ENCODE measurements around the gene G6PC1. TPM values are rescaled to one million over a fixed set of nuclear protein-coding genes. Genes with fewer than 3 reads are reported as not detected.
"Not testable (repeated sequence)": the region's sequence is repeated elsewhere in the genome, so short reads cannot be mapped to it uniquely, and the experiment has no call there.

G6PC1 gene
- total RNA-seq, 4 donors from 2014 or later, result not detected

DNA sequence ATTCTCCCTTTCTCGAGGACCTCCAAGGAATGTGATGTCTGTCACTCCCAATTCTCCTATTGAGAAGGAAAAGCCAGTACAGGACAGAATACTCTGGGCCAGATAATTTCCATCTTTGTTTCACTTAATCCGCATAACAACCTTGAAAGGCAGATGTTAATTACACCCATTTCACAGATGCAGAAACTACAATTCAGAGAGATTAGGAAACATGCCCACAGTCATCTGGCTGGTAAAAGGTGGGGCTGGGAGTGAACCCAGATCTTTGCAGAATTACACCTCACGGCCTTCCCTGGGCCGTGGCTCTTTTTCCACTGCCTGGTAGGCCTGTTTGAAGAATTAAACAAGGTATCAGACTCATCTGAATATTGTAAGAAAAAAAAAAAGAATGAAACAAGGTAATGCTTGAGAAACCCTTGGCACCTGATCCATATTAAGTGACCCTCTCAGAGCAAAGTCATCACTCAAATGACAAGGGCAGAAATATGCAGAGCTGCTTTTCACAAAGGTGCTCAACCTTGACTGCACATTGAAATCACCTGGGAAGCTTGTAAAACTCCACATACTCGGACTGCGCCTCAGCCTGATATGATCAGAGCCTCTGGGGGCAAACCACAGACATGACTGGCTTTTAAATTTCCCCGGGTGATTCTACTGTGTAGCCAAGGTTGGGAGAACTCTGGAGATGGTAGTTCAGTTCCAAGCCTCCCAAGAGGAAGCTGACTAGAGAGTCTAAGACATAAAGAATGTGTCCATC is 16.6 kb upstream of the G6PC1 start:
- Histone ChIP-seq H3K36me3 (no peaks in the 10 kb centered on the region), H3K27me3 (no peaks in the 10 kb centered on the region), H3K9me3 (no peaks in the 10 kb centered on the region), H3K4me1 (peaks cover 0 to 4% (median 0%) of the 10 kb centered on the region in 4 donors), H3K27ac (no peak overlapping the region), H3K4me3 (no peak overlapping the region)
- whole genome bisulfite sequencing, 2 donors, result 84 to 88% methylated on average over 7 of the region's 7 CpGs
- no peak for DNase-seq (ENCODE audit: low spot score in 2 of 2)
- TF ChIP-seq EP300 (IDR thresholded peaks at IDR 0.05), result no peak
- TF ChIP-seq, protein P1, sequence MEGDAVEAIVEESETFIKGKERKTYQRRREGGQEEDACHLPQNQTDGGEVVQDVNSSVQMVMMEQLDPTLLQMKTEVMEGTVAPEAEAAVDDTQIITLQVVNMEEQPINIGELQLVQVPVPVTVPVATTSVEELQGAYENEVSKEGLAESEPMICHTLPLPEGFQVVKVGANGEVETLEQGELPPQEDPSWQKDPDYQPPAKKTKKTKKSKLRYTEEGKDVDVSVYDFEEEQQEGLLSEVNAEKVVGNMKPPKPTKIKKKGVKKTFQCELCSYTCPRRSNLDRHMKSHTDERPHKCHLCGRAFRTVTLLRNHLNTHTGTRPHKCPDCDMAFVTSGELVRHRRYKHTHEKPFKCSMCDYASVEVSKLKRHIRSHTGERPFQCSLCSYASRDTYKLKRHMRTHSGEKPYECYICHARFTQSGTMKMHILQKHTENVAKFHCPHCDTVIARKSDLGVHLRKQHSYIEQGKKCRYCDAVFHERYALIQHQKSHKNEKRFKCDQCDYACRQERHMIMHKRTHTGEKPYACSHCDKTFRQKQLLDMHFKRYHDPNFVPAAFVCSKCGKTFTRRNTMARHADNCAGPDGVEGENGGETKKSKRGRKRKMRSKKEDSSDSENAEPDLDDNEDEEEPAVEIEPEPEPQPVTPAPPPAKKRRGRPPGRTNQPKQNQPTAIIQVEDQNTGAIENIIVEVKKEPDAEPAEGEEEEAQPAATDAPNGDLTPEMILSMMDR (IDR thresholded peaks at IDR 0.05), result no peak
- TF ChIP-seq POLR2A (IDR thresholded peaks at IDR 0.05), result no peak

DNA sequence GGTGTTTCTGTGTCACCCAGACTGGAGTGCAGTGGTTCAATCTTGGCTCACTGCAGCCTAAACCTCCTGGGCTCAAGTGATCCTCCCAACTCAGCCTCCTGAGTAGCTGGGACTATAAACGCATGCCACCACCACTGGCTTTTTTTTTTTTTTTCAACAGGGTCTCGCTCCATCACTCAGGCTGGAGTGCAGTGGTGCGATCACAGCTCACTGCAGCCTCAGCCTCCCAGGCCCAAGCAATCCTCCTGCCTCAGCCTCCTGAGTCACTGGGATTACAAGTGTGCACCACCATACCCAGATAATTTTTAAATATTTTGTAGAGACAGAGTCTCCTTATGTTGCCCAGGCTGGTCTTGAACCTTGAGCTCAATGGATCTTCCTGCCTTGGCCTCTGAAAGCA is 14.8 kb upstream of the G6PC1 start:
- H3K27ac ChIP-seq; H3K9me3 ChIP-seq; DNase-seq (ENCODE audit: low spot score in 2 of 2); H3K27me3 ChIP-seq; H3K36me3 ChIP-seq; H3K4me1 ChIP-seq; H3K4me3 ChIP-seq: not testable (repeated sequence)
- WGBS, 2 donors, result 95 to 97% methylated on average over 3 of the region's 3 CpGs

DNA sequence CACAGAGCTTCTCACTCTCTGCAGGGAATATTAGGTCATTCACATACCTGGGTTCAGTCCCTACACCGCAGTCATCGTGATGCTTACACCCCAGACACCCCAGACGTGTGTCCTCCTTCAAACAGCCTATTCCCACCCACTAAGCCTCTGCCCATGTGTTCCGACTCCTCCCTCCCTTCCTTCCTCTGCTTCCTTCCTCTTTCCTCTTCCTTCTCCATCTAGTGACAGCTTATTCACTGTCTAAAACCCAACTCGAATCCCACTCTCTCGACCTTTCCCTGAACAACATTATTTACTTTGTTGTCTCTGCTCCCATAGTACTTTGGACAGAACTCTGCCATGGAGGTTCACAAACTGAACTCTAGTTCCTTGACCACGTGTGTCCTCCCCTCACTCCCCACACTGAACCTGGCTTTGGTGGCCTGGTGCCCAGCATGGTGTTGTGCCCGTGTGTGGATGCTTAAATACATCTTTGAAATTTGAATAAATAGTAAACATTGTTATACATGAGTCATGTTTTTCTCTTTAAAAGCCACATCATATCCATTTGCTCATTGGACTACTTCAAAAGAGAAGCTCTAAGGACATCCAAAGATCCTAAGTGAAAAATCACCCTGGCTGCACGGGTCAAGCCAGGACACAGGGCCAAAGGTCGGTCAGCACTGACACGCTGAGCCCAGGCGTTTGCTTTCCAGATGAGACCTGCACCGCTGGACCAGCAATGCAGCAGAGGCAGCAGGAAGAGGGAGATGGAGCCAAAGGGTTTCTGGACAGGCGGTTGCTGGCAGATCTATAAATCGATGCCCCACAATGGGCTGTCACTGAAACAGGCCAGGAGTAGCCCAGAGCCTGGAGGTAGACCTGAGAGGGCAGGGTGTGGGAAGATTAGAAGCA is 14.1 kb upstream of the G6PC1 start:
- Histone ChIP-seq H3K27me3 (no peaks in the 10 kb centered on the region), H3K36me3 (no peaks in the 10 kb centered on the region), H3K4me1 (peaks cover 0 to 6% (median 2%) of the 10 kb centered on the region in 4 donors), H3K9me3 (no peaks in the 10 kb centered on the region), H3K4me3 (no peak overlapping the region), H3K27ac (no peak overlapping the region)
- DNase-seq (ENCODE audit: low spot score in 2 of 2), result peak in 1 of 2 donors; percentile 9
- no peak for TF ChIP-seq POLR2A (IDR thresholded peaks at IDR 0.05)
- TF ChIP-seq, protein P1 (IDR thresholded peaks at IDR 0.05), result no peak
- no peak for TF ChIP-seq EP300 (IDR thresholded peaks at IDR 0.05)
- 56 to 62% methylated on average over 15 of the region's 15 CpGs for WGBS, 2 donors

DNA sequence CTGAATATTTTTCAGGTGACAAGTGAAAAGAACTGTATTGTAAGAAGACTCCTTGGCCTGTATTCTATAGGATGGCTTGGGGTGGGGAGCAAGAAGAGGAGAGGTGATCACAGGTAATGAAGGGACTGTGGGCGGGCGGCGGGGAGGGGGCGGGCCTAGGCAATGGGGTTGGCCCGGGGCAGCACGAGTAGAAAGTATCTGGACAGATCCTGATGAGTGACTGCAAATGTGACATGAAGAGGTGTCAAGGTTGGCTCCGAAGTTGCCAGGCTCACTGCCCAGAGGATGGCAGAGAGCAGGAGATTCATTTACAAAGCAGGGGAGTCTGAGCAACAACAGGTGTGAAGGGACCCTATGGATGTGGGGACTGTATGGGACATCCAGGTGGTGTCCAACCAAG is 10.8 kb upstream of the G6PC1 start:
- Histone ChIP-seq H3K4me3 (no peak overlapping the region), H3K9me3 (no peaks in the 10 kb centered on the region), H3K36me3 (no peaks in the 10 kb centered on the region), H3K27ac (no peak overlapping the region), H3K27me3 (no peaks in the 10 kb centered on the region), H3K4me1 (peaks cover 0 to 23% (median 5%) of the 10 kb centered on the region in 4 donors)
- 82 to 92% methylated on average over 7 of the region's 7 CpGs for WGBS, 2 donors
- DNase-seq (ENCODE audit: low spot score in 2 of 2), result no peak
- TF ChIP-seq, protein P1 (IDR thresholded peaks at IDR 0.05), result no peak
- TF ChIP-seq POLR2A (IDR thresholded peaks at IDR 0.05) (no peak), EP300 (IDR thresholded peaks at IDR 0.05) (no peak)

DNA sequence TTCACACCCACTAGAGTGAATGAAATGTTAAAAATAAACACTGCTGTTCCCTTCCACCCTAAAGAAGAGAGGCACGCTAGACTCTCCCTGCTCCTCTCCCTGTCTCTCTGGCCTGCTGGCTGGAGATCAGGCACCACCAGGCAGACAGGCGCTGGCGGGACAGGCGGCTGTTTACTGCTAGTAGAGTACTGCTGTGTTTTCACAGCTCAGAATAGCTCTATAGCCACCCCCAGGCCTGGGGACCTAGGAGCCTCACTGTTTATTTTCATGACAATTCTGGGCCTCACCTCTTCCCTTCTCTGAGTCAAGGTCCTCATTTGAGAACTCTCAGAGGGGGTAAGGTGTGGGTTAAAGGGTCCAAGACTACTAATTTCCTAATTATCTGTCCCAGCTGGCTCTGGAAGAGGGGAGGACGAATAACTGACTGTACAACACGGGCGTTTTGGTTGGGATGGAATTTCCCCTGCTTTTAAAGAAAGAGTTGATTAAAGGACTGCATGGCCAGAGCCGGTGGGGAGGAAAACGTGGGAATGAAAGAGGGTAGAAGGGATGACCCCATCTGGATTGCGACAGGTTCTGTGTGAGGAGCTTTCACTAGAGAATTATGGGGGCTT is 9.0 kb upstream of the G6PC1 start:
- Histone ChIP-seq H3K4me1 (peaks cover 0 to 24% (median 5%) of the 10 kb centered on the region in 4 donors), H3K4me3 (no peak overlapping the region), H3K36me3 (no peaks in the 10 kb centered on the region), H3K27ac (peak overlapping the region in 3 of 4 donors; percentile 57 to 79 (median 70)), H3K27me3 (no peaks in the 10 kb centered on the region), H3K9me3 (no peaks in the 10 kb centered on the region)
- DNase-seq (ENCODE audit: low spot score in 2 of 2), result peak in 1 of 2 donors; percentile 33
- no peak for TF ChIP-seq EP300 (IDR thresholded peaks at IDR 0.05)
- WGBS, 2 donors, result 23 to 33% methylated on average over 10 of the region's 10 CpGs

All from tibial nerve (tissue), 4 donors.